GM18951 (cell line): ENCODE measurements around the gene PGAP2.

ENCODE experiments used
- POLR2A ChIP-seq: IDR thresholded peaks from 4 replicates; pipeline ENCODE4 v1.6.1; 2011; ENCODE audit warnings: mild to moderate bottlenecking; ENCODE audit not compliant: insufficient read length, insufficient read depth; ENCODE audit errors: extremely low read depth
- in situ Hi-C: fragments of 300-500 bp; cut with MboI; formaldehyde crosslinking; loops from one replicate; pipeline ENCODE4 v1.12.0; 2022; ENCODE audit warnings: low sequenced_read_pairs, mixed read lengths, inconsistent platforms; ENCODE audit not compliant: unreplicated experiment

PGAP2 gene

DNA sequence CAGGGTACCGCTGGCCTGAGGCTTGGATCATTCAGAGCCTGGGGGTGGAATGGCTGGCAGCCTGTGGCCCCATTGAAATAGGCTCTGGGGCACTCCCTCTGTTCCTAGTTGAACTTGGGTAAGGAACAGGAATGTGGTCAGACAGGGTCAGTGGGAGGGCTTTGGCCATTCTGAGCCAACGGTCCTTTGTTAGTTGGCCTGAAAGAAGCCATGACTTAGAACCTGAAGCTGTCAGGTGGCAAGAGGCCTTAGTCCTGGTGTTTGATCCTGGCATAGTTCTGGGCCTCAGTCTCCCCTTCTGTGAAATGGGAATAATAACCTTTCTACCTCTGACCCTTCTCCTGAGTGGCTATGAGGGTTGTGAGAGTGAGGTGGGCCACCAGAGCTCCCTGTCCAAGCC is 8.3 kb downstream of the PGAP2 start:
- TF ChIP-seq POLR2A: no peak
- in situ Hi-C loops: no loop called here

DNA sequence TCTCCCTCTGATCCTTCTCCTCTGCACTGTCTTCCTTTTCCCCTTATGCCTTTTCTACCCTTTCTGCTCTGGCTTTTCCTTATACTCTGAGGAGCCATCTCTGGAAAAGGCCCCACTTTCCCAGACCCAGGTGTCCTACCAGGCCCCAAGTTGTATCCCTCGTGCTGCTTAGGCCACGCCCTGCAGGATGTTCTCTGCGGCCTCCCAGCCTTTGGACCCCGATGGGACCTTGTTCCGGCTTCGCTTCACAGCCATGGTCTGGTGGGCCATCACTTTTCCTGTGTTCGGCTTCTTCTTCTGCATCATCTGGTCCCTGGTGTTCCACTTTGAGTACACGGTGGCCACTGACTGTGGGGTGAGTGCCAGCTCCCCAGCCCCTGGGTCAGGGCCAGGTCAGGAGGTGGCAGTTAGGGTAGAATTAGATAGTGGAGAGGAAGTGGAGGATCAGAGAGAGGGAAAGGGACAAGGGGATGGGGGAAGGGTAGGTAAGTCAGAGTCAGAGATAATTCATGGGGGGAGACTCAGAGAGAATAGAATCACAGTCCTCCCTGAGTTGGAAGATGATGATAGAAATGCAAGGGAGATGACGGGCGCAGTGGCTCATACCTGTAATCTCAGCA is 8.9 kb downstream of the PGAP2 start:
- in situ Hi-C loops: no loop called here

DNA sequence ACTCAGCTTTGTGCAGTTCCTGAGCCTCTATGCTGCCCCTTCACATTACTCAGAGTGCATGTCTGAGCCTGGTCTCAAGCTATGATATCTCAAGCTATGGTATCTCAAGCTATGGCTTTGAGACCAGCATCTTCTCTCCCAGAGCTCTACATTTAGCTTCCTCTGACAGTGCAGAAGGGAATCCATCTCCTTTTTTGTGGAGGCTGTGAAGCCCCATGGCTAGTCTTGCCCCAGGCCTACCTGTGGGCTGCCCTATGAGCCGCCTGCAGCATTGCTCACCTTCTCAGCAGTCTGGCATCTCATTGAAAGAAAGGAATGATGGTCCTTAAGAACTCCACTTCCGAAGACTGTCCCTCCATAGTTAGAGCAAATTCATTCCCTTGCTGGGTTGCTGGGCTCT is 12.6 kb downstream of the PGAP2 start:
- in situ Hi-C loops: no loop called here

More for the DNA sequence above, 8.9 kb downstream of the PGAP2 start:
- TF ChIP-seq POLR2A: no peak

GRCh38 chr11:3822312-3822711 is 14.0 kb downstream of the PGAP2 start:
- TF ChIP-seq POLR2A: no peak

More for the DNA sequence above, 12.6 kb downstream of the PGAP2 start:
- TF ChIP-seq POLR2A: no peak

DNA sequence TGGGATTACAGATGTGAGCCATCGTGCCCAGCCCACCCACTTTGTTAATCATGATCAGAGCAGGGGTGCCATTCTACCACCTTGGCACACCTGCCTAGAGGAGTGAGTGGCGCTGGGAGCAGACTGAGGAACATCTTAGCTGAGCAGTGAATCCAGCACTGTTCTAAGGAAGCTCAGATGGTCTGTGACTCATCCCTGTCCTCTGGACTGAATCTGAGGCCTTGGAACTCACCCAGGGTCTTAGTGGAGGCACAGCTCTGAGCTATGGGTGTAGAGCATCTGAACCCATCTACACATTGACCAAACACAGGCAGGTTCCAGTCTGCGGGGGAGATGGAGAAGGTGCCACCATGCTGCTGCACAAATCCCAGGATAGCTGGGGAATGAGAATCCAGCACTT is 14.9 kb downstream of the PGAP2 start:
- in situ Hi-C loops: no loop called here

More at GRCh38 chr11:3822312-3822711, 14.0 kb downstream of the PGAP2 start:
- in situ Hi-C loops: no loop called here

DNA sequence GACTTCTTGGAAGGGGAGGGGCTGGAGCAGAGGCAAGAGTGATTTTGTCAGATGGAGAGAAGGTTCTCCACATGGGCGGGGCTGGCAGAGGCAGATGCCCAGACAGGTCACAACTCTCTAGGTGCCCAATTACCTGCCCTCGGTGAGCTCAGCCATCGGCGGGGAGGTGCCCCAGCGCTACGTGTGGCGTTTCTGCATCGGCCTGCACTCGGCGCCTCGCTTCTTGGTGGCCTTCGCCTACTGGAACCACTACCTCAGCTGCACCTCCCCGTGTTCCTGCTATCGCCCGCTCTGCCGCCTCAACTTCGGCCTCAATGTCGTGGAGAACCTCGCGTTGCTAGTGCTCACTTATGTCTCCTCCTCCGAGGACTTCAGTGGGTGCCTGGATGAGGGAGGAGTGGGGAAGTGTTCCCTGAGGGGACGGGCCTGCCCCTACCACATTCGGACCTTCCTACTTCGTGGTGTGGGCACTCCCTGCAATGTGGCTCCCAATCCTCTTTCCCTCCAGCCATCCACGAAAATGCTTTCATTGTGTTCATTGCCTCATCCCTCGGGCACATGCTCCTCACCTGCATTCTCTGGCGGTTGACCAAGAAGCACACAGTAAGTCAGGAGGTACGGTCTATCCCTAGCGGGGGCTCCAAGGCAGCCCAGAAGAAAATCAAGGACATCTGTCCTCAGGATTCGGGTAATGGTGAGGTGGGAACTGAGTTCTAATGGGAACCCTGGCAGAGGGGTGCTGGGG is 15.6 kb downstream of the PGAP2 start:
- in situ Hi-C loops: no loop called here
- TF ChIP-seq POLR2A: peak; percentile 11

More for the DNA sequence above, 14.9 kb downstream of the PGAP2 start:
- no peak for TF ChIP-seq POLR2A

DNA sequence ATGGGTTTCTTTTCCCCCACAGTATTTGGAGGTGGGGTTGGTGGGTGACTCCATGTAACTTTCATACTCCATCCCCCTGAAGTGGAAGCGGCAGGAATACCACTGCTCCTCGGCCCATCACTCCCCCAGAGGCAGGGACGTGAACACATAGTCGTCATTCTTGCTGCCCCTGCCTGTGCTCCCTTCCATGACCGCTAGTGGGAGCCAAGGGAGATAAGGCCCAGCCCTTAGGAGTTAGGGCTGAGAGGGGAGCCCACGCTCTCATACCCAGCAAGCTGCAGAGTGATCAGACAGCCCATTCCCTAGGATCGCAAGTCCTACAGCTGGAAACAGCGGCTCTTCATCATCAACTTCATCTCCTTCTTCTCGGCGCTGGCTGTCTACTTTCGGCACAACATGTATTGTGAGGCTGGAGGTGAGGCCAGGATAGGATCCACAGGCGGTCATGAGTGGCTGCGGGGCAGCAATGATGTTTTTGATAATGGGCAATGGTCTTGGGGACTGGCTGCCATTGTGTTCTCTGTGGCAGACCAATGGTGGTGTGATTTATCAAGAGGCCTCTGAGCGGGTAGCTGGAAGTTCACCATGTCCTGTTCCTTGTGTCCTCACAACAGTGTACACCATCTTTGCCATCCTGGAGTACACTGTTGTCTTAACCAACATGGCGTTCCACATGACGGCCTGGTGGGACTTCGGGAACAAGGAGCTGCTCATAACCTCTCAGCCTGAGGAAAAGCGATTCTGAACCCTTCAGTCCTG is 16.5 kb downstream of the PGAP2 start:
- in situ Hi-C loops: no loop called here
- no peak for TF ChIP-seq POLR2A

DNA sequence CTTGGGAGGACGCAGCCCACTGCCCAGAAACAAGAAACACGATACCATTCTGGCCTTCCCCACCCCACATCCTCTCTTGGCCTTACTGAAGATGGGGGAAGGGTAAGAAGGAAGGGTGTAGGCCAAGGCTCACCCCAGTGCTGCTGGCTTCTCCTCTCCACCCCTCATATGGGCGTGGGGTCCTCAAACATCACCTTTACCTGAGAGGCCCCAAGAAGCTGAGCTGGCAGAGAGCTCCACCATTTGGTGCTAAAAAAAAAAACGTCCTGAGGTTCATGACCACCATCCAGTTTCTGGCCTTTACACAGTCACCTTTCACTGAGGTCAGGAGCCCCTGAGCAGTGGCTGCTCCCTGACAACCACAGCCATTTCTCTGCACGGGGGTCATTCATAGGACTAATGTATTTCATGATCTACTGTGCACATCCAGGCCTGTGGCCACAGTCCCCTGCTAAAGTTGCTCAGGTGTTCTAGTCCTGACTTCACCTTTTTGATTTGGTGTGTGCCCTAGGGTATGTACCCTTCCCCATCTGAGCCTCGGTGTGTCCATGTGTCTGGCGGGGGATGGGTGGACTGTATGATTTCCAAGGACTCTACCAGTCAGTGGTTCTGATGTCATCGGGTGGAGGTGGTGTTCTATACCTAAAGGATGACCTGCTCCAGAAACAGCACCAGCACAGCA is 17.3 kb downstream of the PGAP2 start:
- in situ Hi-C loops: no loop called here

GRCh38 chr11:3826721-3827120 is 18.4 kb downstream of the PGAP2 start:
- in situ Hi-C loops: no loop called here
- no peak for TF ChIP-seq POLR2A

More for the DNA sequence above, 17.3 kb downstream of the PGAP2 start:
- TF ChIP-seq POLR2A: no peak

DNA sequence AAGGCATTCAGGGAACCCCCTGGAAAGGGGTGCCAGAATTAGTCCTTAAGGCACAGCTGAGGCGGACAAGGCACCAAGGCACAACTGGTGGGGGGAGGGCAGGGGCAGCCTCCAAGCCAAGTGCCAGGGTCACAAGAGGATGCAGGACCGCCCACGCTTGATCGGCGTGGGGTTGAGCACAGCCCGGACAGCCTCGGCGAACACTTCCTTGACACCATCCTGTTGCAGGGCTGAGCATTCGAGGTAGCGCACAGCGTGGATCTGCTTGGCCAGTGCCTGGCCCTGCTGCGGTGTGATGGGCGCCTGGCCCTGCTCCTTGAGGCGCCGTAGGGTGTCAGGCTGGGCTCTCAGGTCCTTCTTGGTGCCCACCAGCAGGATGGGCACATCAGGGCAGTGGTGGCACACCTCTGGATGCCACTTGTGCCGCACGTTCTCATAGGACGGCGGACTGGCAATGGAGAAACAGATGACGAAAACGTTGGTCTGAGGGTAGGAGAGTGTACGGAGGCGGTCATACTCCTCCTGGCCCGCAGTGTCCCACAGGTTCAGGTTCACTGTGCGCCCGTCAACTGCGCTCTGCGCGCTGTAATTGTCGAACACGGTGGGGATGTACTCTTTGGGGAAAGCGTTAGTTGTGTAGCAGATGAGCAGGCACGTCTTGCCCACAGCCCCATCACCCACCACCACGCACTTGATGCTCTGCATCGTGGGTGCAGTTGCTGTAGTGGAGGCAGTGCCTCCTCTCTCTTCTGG is 19.2 kb downstream of the PGAP2 start:
- TF ChIP-seq POLR2A: no peak
- in situ Hi-C loops: no loop called here

- no peak for TF ChIP-seq POLR2A
- in situ Hi-C loops: no loop called here
These were observed 21.7 kb downstream of the PGAP2 start for GRCh38 chr11:3830088-3830487.

- TF ChIP-seq POLR2A: no peak
- in situ Hi-C loops: no loop called here
These were observed 22.4 kb downstream of the PGAP2 start for GRCh38 chr11:3830730-3831129.
